SH-SY5Y (cell line): ENCODE data around the gene ZNF680.

Experiments
- GATA2 ChIP-seq: IDR thresholded peaks from 2 replicates; pipeline ENCODE4 v1.6.1; 2011; ENCODE audit warnings: mild to moderate bottlenecking, low read depth, low read length
- GATA3 ChIP-seq: IDR thresholded peaks from 2 replicates; pipeline ENCODE4 v1.6.1; 2011; ENCODE audit warnings: low read depth, mild to moderate bottlenecking, low read length, moderate library complexity

DNA sequence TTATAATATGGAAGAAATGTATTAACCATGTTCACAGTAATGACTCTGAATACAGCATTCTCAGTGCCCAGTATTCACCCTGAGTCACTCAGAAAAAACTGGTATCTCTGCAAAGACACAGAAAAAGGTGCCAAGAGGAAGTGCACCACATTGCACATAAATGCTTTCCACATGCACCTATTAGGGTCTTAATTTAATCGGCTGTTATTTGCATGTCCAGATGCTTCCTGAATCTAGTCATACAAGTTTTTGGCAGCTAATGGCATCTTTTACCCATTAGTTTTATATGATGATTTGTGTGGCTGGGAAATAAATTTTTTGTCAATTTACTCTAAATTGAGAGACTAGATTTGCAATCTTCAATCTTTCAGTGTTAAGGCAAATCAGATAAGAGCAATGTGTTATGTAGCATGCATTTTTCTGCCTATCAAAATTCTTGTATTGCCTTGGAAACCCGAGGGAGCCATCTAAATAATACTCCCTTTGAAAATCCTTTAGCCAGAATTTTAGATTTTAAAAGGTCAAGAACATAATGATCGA is 58.2 kb downstream of the ZNF680 start:
- TF ChIP-seq GATA3 (peak; percentile 85), GATA2 (peak; percentile 44; the same call in 1 of the 2 replicates)
